Uterus (tissue), 4 donors: ENCODE measurements around the gene ZNF746. TPM values are rescaled to one million over a fixed set of nuclear protein-coding genes. Genes with fewer than 3 reads are reported as not detected.

Experiments
- DNase-seq, 2 donors: peaks; one replicate each; pipeline ENCODE4 v3.0.0-alpha.2; 2019 to 2020
- H3K27ac ChIP-seq, 2 donors: fragments of 200-600 bp; sonication (generic); 1 replicate in 1 of 2; 2 replicates in 1 of 2; pipeline ENCODE4 v1.5.1; 2016 to 2018
- H3K27me3 ChIP-seq, 2 donors: fragments of 200-600 bp; sonication (generic); one replicate each; pipeline ENCODE4 v1.5.1; 2018 to 2019; ENCODE audit warnings: control low read depth in 1 of 2
- H3K36me3 ChIP-seq, 2 donors: fragments of 200-600 bp; sonication (generic); one replicate each; pipeline ENCODE4 v1.5.1; 2019; ENCODE audit warnings: control low read depth in 1 of 2
- H3K4me1 ChIP-seq, 2 donors: fragments of 200-600 bp; sonication (generic); one replicate each; pipeline ENCODE4 v1.5.1; 2018 to 2019; ENCODE audit warnings: control low read depth in 1 of 2
- H3K4me3 ChIP-seq, 2 donors: fragments of 200-600 bp; sonication (generic); 1 replicate in 1 of 2; 2 replicates in 1 of 2; pipeline ENCODE4 v1.5.1; 2018 to 2019; ENCODE audit warnings: mild to moderate bottlenecking in 1 of 2
- H3K9me3 ChIP-seq, 2 donors: fragments of 200-600 bp; sonication (generic); one replicate each; pipeline ENCODE4 v1.5.1; 2019; ENCODE audit warnings: control low read depth in 1 of 2
- POLR2A ChIP-seq, 2 donors: fragments of 450-650 bp; IDR thresholded peaks; one replicate each; pipeline ENCODE4 v1.6.1; 2016; ENCODE audit warnings: antibody characterized with exemption in 2 of 2, mild to moderate bottlenecking in 1 of 2, moderate library complexity in 1 of 2
- intact Hi-C: fragments of 100-400 bp; cut with DNase I; formaldehyde crosslinking; loops from one replicate; pipeline ENCODE4 v1.15.1; 2023; ENCODE audit warnings: low total_unique reads
- total RNA-seq, 4 donors: library from RNA; depleted of rRNA in 3 of 4; stranded (reverse); fragments of >200 nt in 3 of 4; gene quantifications; one replicate each; pipeline versions ENCODE4 v1.1.0 to v1.2.4, GENCODE V29; 2014 to 2023
- TF ChIP-seq, protein P1 (sequence below), 4 experiments: fragments of 200-600 bp in 2 of 4; fragments of 450-650 bp in 2 of 4; sonication (generic) in 2 of 4; IDR thresholded peaks; one replicate each; pipeline ENCODE4 v1.5.1; 2016 to 2019; ENCODE audit warnings: antibody characterized with exemption in 4 of 4, mild to moderate bottlenecking in 2 of 4, moderate library complexity in 1 of 4
- donor health status: DM: yes; HTN: yes; CAD: no.

Gene ZNF746
- total RNA-seq, 4 donors from 2014 or later: 15.6 to 30.5 (median 20.2) TPM

DNA sequence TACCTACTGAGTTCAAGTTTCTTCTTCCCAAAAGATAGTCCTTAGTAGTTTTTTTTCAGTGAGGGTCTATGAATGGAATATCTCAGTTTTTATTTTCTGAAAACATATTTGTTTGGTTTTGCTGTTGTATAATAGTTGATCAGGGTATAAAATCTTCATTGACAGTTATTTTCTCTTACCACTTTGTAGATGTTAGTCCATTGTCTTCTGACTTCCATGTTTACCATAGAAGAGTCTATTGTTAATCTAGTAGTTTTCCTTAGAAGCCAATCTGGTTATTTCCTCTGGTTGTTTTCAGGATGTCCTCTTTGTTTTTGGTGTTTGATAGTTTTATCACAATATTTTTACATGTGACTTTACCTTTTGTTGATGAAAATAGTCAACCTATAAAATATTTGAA lies 31.2 kb downstream of the ZNF746 start:
- no peak for TF ChIP-seq POLR2A (IDR thresholded peaks at IDR 0.05)
- TF ChIP-seq, protein P1, sequence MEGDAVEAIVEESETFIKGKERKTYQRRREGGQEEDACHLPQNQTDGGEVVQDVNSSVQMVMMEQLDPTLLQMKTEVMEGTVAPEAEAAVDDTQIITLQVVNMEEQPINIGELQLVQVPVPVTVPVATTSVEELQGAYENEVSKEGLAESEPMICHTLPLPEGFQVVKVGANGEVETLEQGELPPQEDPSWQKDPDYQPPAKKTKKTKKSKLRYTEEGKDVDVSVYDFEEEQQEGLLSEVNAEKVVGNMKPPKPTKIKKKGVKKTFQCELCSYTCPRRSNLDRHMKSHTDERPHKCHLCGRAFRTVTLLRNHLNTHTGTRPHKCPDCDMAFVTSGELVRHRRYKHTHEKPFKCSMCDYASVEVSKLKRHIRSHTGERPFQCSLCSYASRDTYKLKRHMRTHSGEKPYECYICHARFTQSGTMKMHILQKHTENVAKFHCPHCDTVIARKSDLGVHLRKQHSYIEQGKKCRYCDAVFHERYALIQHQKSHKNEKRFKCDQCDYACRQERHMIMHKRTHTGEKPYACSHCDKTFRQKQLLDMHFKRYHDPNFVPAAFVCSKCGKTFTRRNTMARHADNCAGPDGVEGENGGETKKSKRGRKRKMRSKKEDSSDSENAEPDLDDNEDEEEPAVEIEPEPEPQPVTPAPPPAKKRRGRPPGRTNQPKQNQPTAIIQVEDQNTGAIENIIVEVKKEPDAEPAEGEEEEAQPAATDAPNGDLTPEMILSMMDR (IDR thresholded peaks at IDR 0.05): no peak
- intact Hi-C loops: no loop called here
- H3K36me3 ChIP-seq: no peaks in the 10 kb centered on the region
- H3K27me3 ChIP-seq: no peaks in the 10 kb centered on the region
- H3K4me1 ChIP-seq: no peaks in the 10 kb centered on the region
- no peaks in the 10 kb centered on the region for H3K9me3 ChIP-seq
- no peak for DNase-seq
- H3K27ac ChIP-seq: no peak overlapping the region
- H3K4me3 ChIP-seq: no peak overlapping the region

DNA sequence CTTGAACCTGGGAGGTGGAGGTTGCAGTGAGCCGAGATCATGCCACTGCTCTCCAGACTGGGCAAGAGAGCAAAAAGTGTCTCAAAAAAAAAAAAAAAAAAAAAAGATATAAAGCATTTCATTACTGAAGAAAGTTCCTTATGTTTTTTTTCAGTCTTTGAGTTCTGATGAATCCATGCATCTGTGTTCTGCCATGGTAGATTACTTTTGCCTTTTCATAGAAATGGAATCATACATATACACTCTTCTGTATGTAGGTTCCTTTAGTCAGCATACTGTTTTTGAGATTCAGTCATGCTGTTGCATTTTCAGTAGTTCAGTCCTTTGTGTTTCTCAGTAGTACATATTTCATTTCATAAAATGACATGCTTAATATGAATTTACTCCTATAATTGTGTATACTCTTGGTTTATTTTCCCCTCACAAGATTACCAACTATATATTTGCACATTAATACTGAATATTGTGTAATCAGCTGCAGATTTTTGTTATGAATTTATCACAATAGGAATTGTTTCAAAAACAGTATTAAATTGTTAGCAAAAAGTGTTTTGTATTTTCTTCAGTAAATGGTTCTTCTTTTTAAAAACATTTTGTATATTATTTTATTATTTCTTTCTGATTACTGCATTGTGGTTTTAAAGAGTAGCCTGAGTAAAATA lies 34.0 kb downstream of the ZNF746 start:
- no peak for TF ChIP-seq POLR2A (IDR thresholded peaks at IDR 0.05)
- TF ChIP-seq, protein P1 (IDR thresholded peaks at IDR 0.05): no peak
- Histone ChIP-seq H3K27ac (no peak overlapping the region), H3K36me3 (no peaks in the 10 kb centered on the region), H3K9me3 (no peaks in the 10 kb centered on the region), H3K27me3 (no peaks in the 10 kb centered on the region), H3K4me3 (no peak overlapping the region), H3K4me1 (no peaks in the 10 kb centered on the region)
- no peak for DNase-seq
- intact Hi-C loops: no loop called here

DNA sequence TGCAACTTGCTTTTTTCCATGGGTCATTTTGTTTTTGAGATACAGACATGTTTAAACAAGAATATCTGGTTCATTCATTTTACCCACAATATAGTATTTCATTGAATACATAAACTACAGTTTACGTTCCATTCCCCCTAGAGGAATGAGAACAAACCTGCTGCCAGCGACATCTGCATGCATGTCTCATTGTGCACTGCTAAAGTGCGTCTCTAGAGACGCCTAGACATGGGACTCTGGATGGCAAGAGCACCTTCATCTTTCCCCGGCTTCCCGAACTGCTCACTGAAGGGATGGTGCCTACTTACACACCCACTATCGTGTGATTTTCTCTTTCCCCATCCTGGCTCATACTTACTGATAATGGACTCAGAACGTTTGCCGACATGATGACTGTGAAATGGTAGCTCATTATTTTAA lies 35.5 kb downstream of the ZNF746 start:
- no peaks in the 10 kb centered on the region for H3K36me3 ChIP-seq
- H3K4me1 ChIP-seq: no peaks in the 10 kb centered on the region
- no peaks in the 10 kb centered on the region for H3K9me3 ChIP-seq
- H3K4me3 ChIP-seq: no peak overlapping the region
- TF ChIP-seq POLR2A (IDR thresholded peaks at IDR 0.05): no peak
- TF ChIP-seq, protein P1 (IDR thresholded peaks at IDR 0.05): no peak
- DNase-seq: no peak
- H3K27ac ChIP-seq: no peak overlapping the region
- intact Hi-C loops: no loop called here
- H3K27me3 ChIP-seq: no peaks in the 10 kb centered on the region

DNA sequence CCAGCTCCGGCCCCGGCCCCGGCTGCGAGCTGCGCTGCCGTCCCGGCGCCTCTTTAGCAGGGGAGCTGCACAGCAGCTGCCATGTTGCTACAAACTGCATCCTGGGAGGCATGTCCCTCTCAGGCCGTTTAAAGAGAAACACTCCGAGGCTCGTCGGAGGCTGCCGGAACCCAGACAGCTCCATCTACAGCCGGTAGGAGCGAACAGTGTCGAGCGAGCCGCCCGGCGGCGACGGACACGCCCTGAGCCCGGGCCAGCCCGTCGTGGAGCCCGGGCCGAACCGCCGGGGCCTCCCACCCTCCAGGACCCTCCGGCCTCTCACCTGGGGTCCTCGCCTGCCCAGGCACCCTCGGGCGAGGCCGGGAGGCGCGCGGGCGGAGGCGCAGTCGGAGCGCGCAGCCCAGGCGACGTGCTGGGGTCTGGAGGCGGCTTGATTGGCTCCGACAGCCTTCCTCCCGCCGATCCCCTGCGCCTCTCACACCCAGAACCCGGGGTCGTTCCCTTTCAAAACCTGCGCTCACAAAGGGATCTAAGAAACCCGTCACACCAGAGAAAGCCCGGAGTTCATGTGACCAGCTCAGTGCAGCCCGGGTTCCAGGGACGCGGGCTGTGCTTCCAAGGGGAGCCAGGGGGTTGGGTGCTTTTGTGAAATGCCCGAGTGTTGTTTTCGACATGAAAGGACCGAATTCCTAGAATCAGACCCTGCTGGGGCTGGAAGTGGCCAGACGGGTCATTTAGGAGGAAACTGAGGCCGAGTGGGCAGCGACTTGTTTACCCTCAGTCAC lies 36.9 kb downstream of the ZNF746 start, which contains the start of gene ZNF777:
Gene ZNF777, minus strand, starts transcription at position 570 of the 785 bp plus-strand sequence. CDS start 5,040 bp downstream, outside the sequence.
- intact Hi-C loops: no loop called here
- no peaks in the 10 kb centered on the region for H3K36me3 ChIP-seq
- no peaks in the 10 kb centered on the region for H3K9me3 ChIP-seq
- peak within 1 kb of the TSS; percentile 77 to 84 for H3K27ac ChIP-seq
- no peaks in the 10 kb centered on the region for H3K27me3 ChIP-seq
- peak; percentile 72 to 74 for DNase-seq
- H3K4me1 ChIP-seq: no peaks in the 10 kb centered on the region
- TF ChIP-seq POLR2A (IDR thresholded peaks at IDR 0.05): peak in 1 of 2 donors; percentile 40
- TF ChIP-seq, protein P1 (IDR thresholded peaks at IDR 0.05): peak in 3 of 4 experiments; percentile 29 to 63 (median 57)
- peak within 1 kb of the TSS; percentile 35 to 68 for H3K4me3 ChIP-seq
